Astrocyte of the hippocampus (primary cell): ENCODE measurements around the gene ZNF277.
A peak's percentile ranks its signal among the peaks of the same experiment; 100 is the strongest.
"Not testable (repeated sequence)": the region's sequence is repeated elsewhere in the genome, so short reads cannot be mapped to it uniquely, and the experiment has no call there.

Experiments
- DNase-seq: peaks from one replicate; pipeline ENCODE4 v3.0.0; 2011; ENCODE audit warnings: low read depth, low spot score

ZNF277 gene

DNA sequence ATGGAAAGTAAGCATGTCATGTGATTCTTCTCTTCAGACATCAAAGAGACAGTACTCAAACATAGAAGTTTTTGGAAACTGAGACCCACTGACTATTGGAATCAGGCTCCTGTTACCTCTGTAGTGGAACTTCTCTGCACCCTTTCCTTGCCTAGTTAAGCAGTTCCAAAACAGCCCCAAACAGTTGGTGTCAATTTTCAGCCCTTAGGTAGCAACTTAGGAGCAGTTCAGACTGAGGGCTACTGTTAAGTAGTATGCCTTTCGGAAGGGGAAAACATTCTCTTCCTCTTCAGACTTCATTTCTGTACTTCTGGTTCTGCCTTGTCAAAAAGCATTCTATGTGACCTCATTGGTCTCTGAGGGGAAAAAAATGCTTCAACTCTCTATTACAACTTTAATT lies 85.7 kb downstream of the ZNF277 start:
- DNase-seq = no peak

GRCh38 chr7:112293416-112293815 lies 86.9 kb downstream of the ZNF277 start:
- DNase-seq = peak; percentile 46

- peak; percentile 54 for DNase-seq
These were observed 89.9 kb downstream of the ZNF277 start for GRCh38 chr7:112296432-112296831.

DNA sequence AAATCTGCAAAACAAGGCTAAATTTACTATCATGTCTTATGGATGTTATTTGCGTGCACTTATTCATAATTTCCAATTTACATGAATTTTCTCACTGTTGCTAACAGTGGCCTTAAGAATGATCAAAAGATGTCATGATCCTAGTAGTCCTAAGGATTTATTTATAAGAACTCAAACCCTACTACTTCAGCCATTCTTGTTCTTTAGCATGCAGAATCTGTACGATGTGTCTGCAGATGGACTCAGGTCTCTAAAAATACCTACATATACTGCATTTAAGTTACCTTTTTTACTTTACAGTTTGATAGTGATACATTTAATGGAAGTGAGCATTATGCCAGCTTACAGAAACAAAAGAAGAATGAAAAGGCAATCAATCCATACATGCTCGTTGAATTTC lies 91.2 kb downstream of the ZNF277 start:
- no peak for DNase-seq

DNA sequence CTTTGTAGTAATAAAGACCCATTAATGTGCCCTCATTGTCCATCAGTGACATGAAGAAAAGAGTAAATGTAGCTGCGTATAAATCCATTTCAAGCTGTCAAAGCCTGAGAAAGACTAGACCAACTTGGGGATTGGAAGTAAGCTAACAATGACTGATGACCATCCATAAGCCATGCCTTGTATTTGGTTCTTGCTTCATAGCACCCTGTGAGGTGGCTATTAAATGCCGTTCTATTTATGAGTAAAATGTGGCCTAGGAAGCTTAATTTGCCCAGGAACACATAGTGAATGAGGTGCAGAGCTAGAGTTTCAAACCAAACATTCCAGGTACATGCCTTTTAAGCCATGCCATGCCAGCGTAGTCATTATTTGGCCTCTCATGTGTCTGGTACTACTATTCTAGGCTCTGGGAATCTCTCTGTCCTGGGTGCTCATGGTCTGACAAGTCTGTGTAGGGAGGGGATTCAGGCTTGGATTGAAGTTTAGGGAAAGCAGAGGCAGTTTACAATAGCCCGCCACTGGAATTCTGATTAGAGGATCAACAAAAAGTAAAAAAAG lies 92.1 kb downstream of the ZNF277 start:
- DNase-seq = peak; percentile 26

- no peak for DNase-seq
These were observed 93.6 kb downstream of the ZNF277 start for GRCh38 chr7:112300072-112300471.

GRCh38 chr7:112300831-112301407 lies 94.4 kb downstream of the ZNF277 start:
- DNase-seq = no peak

- no peak for DNase-seq
These were observed 96.1 kb downstream of the ZNF277 start for GRCh38 chr7:112302566-112302965.

GRCh38 chr7:112306903-112307302 lies 100.4 kb downstream of the ZNF277 start:
- no peak for DNase-seq

DNA sequence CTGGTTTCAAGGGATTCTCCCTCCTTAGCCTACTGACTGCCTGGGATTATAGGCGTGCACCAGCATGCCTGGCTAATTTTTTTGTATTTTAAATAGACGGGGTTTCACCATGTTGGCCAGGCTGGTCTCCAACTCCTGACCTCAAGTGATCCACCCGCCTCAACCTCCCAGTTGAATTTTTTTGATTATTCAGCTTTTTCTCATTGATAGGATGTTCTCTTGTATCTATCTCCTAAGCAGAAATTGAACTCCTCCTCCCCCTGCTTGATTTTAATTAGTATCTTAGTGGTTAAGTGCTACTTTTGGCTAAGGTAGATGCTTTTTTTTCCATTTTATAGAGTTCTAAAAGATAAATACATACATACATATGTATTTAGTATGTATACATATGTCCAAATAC lies 101.0 kb downstream of the ZNF277 start:
- DNase-seq = no peak

DNA sequence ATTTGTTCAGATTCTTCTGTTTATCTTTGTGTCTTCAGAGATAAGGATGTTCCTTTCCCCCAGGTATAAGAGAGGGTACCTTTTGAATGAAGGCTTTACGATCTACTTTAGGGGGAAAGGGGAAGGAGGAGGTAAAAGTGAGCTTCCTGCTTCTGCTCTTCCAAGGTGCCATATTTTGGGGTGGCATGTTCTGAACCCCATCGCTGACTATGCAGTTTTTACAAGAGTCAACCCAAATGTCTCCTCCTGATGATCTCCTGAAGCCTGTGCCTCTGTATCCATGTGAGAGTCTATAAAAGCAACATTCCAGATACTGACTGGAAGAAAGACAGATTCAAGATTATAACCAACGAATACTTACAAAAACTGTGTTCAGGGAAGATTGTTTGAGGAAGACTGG lies 102.5 kb downstream of the ZNF277 start:
- DNase-seq = no peak

DNA sequence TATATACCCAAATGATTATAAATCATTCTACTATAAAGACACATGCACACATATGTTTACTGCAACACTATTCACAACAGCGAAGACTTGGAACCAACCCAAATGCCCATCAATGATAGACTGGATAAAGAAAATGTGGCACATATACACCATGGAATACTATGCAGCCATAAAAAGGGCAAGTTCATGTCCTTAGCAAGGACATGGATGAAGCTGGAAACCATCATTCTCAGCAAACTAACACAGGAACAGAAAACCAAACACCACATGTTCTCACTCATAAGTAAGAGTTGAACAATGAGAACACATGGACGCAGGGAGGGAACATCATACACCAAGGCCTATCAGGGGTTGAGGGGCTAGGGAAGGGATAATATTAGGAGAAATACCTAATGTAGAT lies 110.3 kb downstream of the ZNF277 start:
- DNase-seq = not testable (repeated sequence)

GRCh38 chr7:112322070-112322469 lies 115.6 kb downstream of the ZNF277 start:
- no peak for DNase-seq

DNA sequence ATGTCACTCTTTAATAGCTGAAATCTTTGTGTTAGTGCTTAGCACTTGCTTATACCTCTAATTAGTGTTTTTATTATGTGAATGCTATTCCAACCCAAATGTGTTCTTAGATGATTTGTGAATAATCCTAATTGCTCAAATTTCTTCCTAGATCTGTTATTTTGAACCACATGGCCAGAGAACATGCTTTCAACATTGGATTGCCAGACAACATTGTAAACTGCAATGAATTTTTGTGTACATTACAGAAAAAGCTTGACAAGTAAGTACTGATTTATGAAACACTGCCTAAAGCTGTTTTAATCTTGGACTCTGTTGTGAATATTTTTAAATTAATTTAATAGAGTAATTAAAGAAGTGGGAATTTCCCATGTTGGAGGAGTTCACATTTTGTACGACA lies 121.1 kb downstream of the ZNF277 start:
- DNase-seq = no peak

DNA sequence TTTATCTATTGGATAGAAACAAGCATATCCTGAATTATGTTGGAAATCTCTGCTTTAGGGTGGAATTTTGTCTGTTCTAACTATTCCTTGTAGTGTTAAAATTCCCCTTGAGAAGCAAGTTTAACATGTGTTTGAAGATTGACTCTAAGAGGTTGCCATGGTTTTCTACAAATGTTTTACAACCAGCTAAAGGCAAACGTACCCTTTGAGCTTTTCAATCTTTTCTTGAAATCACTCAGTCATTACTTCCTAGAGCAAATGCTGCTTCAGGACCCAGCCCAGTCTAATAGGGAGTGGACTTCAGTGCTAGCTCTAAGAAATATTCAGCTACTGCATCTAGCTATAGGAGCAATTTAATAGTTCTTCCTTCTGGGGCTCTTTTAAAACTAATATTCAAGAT lies 125.0 kb downstream of the ZNF277 start:
- DNase-seq = no peak

DNA sequence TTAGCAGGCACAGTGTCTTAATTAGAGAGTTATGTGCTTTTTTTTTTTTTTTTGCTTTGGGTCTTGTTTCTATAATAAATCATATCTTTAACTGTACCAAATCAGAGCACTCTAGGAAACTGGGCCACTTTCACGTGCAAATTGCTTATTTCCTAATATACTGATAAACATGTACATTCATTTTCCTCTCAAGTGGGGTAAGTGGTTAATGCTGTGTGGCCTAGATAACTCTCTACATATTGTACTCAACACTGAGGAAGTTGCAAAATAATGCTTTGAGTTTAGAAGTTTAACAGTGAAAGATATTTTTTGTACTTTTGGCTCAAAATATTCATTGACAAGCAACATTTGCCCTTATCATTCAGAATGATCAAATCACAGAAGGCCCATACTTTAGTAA lies 127.9 kb downstream of the ZNF277 start:
- no peak for DNase-seq

- DNase-seq = no peak
These were observed 129.8 kb downstream of the ZNF277 start for GRCh38 chr7:112336261-112336660.

DNA sequence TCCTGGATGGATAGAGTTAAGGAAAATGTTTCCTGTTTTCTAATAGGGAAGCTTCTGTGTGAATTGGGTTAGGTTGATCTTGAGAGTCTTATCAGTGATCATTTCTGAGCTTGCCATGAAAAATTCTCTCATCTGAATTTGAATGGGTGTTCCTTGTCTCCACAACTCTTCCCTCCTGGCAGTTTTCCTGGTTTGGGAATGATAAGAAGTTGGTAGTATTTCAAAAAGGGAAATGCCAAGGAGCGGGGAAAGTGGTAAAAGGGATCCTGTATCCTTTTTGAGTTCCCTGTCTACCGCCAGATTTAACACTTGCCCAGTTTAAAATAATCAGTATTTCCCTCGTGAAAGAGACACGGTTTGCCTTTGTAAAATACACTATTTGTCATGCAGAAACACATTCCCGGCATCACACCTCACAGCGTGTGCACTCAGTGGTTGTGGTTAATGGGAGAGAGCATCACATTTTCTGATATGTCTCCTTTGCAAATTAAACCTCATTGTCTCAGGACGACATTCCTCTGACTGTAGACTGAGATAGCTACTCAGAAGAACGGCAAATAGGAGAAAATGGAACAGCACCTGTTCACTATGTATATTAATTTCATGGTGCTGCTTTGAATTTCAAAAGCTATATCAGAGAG lies 130.6 kb downstream of the ZNF277 start:
- peak; percentile 13 for DNase-seq

GRCh38 chr7:112337892-112338291 lies 131.4 kb downstream of the ZNF277 start:
- DNase-seq = no peak

DNA sequence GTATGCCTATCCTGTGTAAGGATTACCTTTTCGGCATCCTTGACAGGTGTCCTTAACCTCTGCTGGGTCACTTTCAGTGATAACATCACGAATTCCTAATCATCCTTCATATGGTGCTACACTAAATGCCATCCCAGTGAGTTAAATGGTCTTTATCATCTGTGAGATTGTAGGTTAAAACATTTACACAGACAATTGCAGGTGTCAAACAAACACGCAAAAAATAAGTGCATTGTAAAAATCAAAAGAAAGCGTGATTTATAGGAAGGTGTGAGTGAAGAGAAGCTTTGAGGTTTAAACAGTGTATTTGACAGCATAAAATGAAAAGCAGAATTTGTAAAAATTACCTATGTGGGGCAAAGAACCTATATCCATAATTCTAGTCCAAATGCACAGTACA lies 132.3 kb downstream of the ZNF277 start:
- no peak for DNase-seq

GRCh38 chr7:112341464-112341863 lies 135.0 kb downstream of the ZNF277 start:
- no peak for DNase-seq

DNA sequence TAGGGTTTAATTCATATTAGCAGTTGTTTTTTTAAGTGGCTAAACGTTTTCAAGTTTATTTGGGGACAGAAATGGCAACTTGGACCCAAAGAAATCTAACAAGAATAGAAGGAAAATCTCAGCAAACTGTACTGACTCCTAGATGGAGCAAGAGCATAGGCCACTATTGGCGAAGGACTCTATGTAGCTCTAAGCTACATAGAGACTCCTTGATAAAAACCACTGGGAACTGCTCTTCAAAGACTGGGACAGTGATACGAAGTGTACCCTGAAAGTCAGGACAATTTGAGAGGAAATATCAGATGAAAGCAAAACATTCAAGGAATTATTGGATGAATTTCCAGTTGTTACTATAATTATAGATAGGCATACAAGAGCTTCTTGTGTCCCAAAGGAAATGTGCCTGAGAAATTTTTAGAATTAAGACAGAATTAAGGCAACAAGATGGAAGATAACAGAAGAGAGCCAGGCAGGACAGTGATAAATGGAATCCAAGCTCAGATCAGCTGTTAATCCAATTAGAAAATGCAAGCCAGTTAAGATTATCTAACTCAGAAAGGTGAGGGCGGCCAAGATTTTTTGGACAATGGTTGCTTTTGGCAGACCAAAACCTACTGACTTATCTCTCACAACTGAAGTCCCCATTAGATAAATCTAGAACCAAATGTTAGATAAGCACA lies 140.0 kb downstream of the ZNF277 start:
- DNase-seq = no peak

GRCh38 chr7:112347088-112347487 lies 140.6 kb downstream of the ZNF277 start:
- DNase-seq = no peak
